NT2/D1 (cell line): Measurements from ENCODE around the gene OPA3.

Experiments used
- SUZ12 ChIP-seq: IDR thresholded peaks from 2 replicates; pipeline ENCODE4 v1.6.1; 2011; ENCODE audit not compliant: insufficient read length, insufficient read depth; ENCODE audit errors: extremely low read depth
- YY1 ChIP-seq: IDR thresholded peaks from 2 replicates; pipeline ENCODE4 v1.6.1; 2011; ENCODE audit not compliant: insufficient read length, insufficient read depth
- ZNF274 ChIP-seq: IDR thresholded peaks from 2 replicates; pipeline ENCODE4 v1.6.1; 2011; ENCODE audit warnings: mild to moderate bottlenecking, low read depth, low read length

- TF ChIP-seq ZNF274 (no peak), SUZ12 (no peak), YY1 (no peak)
Observed at GRCh38 chr19:45560686-45561085, 23.9 kb downstream of the OPA3 start.
